A549 treated with DMSO at 1 μM for 4 hours (cell line): ENCODE data around the gene TGFBR1. TPM values are rescaled to one million over a fixed set of nuclear protein-coding genes. Genes with fewer than 3 reads are reported as not detected.

Experiments used
- total RNA-seq: library from RNA; stranded (reverse); fragments of 200-300 nt; extraction: Qiagen RNA extraction; gene quantifications from 5 replicates; pipeline ENCODE4 v1.2.3, GENCODE V29; 2022; ENCODE audit warnings: low read depth

Gene TGFBR1
- 23.0 to 51.6 TPM (median 35.3 TPM) in 5 replicates for total RNA-seq

DNA sequence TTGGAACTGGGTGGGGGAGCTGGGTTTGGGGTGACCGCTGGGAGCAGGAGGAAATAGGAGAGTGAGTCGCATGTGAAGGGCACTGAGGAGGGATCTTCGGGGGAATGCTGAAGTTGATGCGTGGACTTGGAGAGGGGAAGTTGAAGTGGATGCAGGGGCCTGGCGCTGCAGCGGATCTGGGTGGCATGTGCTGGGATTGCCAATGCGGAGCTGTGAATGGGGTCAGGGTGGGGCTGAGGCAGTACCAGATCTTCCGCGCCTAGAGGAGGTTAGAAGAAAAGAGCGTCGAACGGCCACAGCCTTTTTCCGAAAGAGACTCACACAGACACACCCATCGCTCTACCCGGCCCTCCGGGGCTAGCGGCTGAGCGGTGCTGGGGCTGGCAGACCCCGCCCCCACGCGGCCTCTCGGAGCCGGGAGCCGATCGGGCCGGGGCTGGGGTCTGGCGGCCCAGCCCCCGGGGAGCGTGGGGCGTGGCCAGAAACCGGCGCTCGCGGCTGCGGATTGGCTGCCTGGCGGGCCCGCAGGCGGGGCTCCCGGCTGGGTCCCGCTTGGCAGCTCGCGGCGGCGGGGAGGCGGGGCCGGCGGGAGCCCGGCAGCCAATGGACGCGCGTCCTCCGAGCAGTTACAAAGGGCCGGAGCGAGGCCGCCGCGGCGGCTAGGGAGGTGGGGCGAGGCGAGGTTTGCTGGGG, at the start of gene TGFBR1:
TGFBR1 (plus strand) TSS at position 655 of the 693 bp plus-strand sequence. CDS start 93 bp downstream, outside the sequence.

Other genes starting within 250 kb of the TGFBR1 start
- 0.17 to 0.48 TPM (median 0.34 TPM) in 5 replicates for gene COL15A1, start 161.2 kb upstream of the TGFBR1 start, total RNA-seq
- gene ALG2, start 116.8 kb downstream of the TGFBR1 start, total RNA-seq: 43.0 to 55.5 TPM (median 53.1 TPM) in 5 replicates
- 292 to 338 TPM (median 301 TPM) in 5 replicates for gene SEC61B, start 117.2 kb downstream of the TGFBR1 start, total RNA-seq